Liver (tissue), 9 donors: ENCODE data around the gene HS3ST6. TPM values are rescaled to one million over a fixed set of nuclear protein-coding genes. Genes with fewer than 3 reads are reported as not detected.

Source experiments
- DNase-seq: peaks from one replicate; pipeline ENCODE4 v3.0.0-alpha.2; 2017; ENCODE audit warnings: low spot score
- H3K27ac ChIP-seq, 2 donors: one replicate each; pipeline ENCODE4 v1.7.0; 2013; ENCODE audit warnings: inconsistent platforms in 2 of 2, low read length in 2 of 2, control low read depth in 1 of 2, low read depth in 1 of 2, mild to moderate bottlenecking in 1 of 2
- H3K27me3 ChIP-seq, 4 donors: one replicate each; pipeline versions ENCODE4 v1.6.1 to v1.7.0; 2013; ENCODE audit warnings: low read length in 3 of 4, inconsistent platforms in 1 of 4, mild to moderate bottlenecking in 1 of 4, moderate library complexity in 1 of 4; ENCODE audit not compliant: control insufficient read depth in 4 of 4, insufficient read depth in 4 of 4
- H3K36me3 ChIP-seq, 4 donors: one replicate each; pipeline versions ENCODE4 v1.6.1 to v1.7.0; 2013; ENCODE audit warnings: low read length in 3 of 4, mild to moderate bottlenecking in 3 of 4, low read depth in 1 of 4, moderate library complexity in 1 of 4; ENCODE audit not compliant: control insufficient read depth in 4 of 4, insufficient read depth in 3 of 4
- H3K4me1 ChIP-seq, 4 donors: one replicate each; pipeline versions ENCODE4 v1.6.1 to v1.7.0; 2013; ENCODE audit warnings: low read length in 3 of 4, mild to moderate bottlenecking in 3 of 4, moderate library complexity in 1 of 4; ENCODE audit not compliant: control insufficient read depth in 4 of 4, insufficient read depth in 4 of 4
- H3K4me3 ChIP-seq, 3 donors: one replicate each; pipeline versions ENCODE4 v1.6.1 to v1.7.0; 2013; ENCODE audit warnings: low read length in 3 of 3, control low read depth in 1 of 3, low read depth in 1 of 3, mild to moderate bottlenecking in 1 of 3
- H3K9ac ChIP-seq, 2 donors: one replicate each; pipeline ENCODE4 v1.7.0; 2013; ENCODE audit warnings: low read length in 2 of 2, mild to moderate bottlenecking in 2 of 2, moderate library complexity in 2 of 2, control low read depth in 1 of 2, low read depth in 1 of 2
- H3K9me3 ChIP-seq, 4 donors: one replicate each; pipeline versions ENCODE4 v1.6.1 to v1.7.0; 2013; ENCODE audit warnings: low read length in 3 of 4; ENCODE audit not compliant: control insufficient read depth in 4 of 4
- ATF3 ChIP-seq: IDR thresholded peaks from 2 replicates; pipeline ENCODE4 v1.6.1; 2016; ENCODE audit warnings: antibody characterized with exemption
- EGR1 ChIP-seq, 2 donors: IDR thresholded peaks; 2 replicates each; pipeline ENCODE4 v1.6.1; 2016 to 2018; ENCODE audit warnings: antibody characterized with exemption in 2 of 2, low read depth in 2 of 2
- FOXA1 ChIP-seq: IDR thresholded peaks from 2 replicates; pipeline ENCODE4 v1.6.1; 2016; ENCODE audit warnings: antibody characterized with exemption
- FOXA2 ChIP-seq: IDR thresholded peaks from 2 replicates; pipeline ENCODE4 v1.6.1; 2016; ENCODE audit warnings: antibody characterized with exemption
- GABPA ChIP-seq, 2 donors: IDR thresholded peaks in 1 of 2; conservative IDR thresholded peaks in 1 of 2; 2 replicates each; pipeline ENCODE4 v1.6.1; 2016; ENCODE audit warnings: antibody characterized with exemption in 2 of 2, mild to moderate bottlenecking in 1 of 2, moderate library complexity in 1 of 2
- HNF4A ChIP-seq, 2 donors: conservative IDR thresholded peaks; 2 replicates each; pipeline ENCODE4 v1.6.1; 2016; ENCODE audit warnings: antibody characterized with exemption in 2 of 2, mild to moderate bottlenecking in 2 of 2
- HNF4G ChIP-seq: IDR thresholded peaks from 2 replicates; pipeline ENCODE4 v1.6.1; 2016; ENCODE audit warnings: antibody characterized with exemption
- MAX ChIP-seq: IDR thresholded peaks from 2 replicates; pipeline ENCODE4 v1.6.1; 2016; ENCODE audit warnings: antibody characterized with exemption
- NR2F2 ChIP-seq: IDR thresholded peaks from 2 replicates; pipeline ENCODE4 v1.6.1; 2016; ENCODE audit warnings: antibody characterized with exemption
- RAD21 ChIP-seq, 2 donors: IDR thresholded peaks; 2 replicates each; pipeline ENCODE4 v1.6.1; 2016; ENCODE audit warnings: antibody characterized with exemption in 2 of 2, mild to moderate bottlenecking in 2 of 2
- TAF1 ChIP-seq: conservative IDR thresholded peaks from 2 replicates; pipeline ENCODE4 v1.6.1; 2016; ENCODE audit warnings: antibody characterized with exemption, mild to moderate bottlenecking
- WGBS: extraction: QIAGEN DNeasy Blood & Tissue Kit; methylation state at CpG from one replicate; pipeline ENCODE4 v1.1.7; 2013; 5-methylcytosine and 5-hydroxymethylcytosine counted together
- polyA plus RNA-seq, 2 donors: library from polyadenylated mRNA; stranded (reverse) in 1 of 2; unstranded in 1 of 2; fragments of 200-250 nt in 1 of 2; fragments of >200 nt in 1 of 2; fragmentation: Nextera tagmentation in 1 of 2; extraction: Ambion mirVana in 1 of 2; gene quantifications; one replicate each; pipeline versions ENCODE4 v1.2.1 to v1.2.3, GENCODE V29; 2013 to 2015
- total RNA-seq, 2 donors: library from RNA; depleted of rRNA; stranded (reverse); fragments of >200 nt; gene quantifications; one replicate each; pipeline ENCODE4 v1.2.3, GENCODE V29; 2014
- TF ChIP-seq, protein P1 (sequence below): IDR thresholded peaks from 2 replicates; pipeline ENCODE4 v1.6.1; 2016; ENCODE audit warnings: antibody characterized with exemption, mild to moderate bottlenecking
- TF ChIP-seq, protein P2 (sequence below): IDR thresholded peaks from 2 replicates; pipeline ENCODE4 v1.6.1; 2016; ENCODE audit warnings: antibody characterized with exemption
- donor health status: healthy.
- donor health status: healthy.
- donor health status: healthy.
- donor health status: healthy.
- donor health status: healthy.

HS3ST6 gene
- total and polyA plus RNA-seq, 4 donors: not detected

DNA sequence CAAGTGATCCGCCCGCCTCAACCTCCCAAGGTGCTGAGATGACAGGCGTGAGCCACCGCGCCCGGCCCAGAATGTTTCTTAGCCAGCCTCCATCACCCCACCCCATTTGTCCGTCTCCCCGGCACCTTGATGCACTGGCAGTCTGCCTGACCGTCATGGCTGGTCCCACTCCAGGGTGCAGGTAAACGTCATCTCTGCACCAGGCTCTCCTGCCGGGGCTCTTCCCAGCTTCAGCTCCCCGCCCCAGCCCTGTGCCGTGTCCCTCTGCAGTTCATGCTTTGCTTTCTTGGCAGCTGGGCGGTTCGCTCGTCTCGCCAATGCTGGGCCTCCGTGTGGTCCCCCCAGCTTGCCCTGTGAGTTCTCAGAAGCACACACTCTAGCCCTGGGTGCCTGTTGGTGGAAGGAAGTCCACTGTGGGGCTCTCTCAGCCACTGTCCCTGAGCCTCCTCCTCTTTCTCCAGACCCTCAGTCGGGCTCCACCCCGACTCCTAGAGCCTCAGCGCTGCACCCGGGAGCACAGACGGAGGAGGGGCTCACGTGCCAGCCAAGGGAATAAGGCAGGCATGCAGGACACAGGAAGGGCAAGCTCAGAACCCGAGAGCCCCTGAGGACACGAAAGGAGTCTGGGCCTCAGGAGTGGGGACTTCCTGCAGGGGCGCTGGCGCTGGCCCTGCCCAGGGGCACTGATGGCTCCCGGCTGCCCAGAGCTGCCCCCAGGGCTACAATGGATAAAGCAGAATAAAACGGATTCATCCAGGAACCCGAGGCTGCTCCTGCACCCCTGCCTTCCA, 12.0 kb downstream of the HS3ST6 start:
- no peak for DNase-seq
- Histone ChIP-seq H3K9ac (no peak overlapping the region), H3K4me1 (no peaks in the 10 kb centered on the region), H3K9me3 (no peaks in the 10 kb centered on the region), H3K4me3 (no peak overlapping the region), H3K36me3 (no peaks in the 10 kb centered on the region), H3K27ac (no peak overlapping the region), H3K27me3 (no peaks in the 10 kb centered on the region)
- TF ChIP-seq EGR1 (IDR thresholded peaks at IDR 0.05; ENCODE audit: low read depth in 2 of 2): no peak
- no peak for TF ChIP-seq GABPA (IDR thresholded peaks at IDR 0.05 in 1 of 2, conservative IDR thresholded peaks at IDR 0.05 in 1 of 2)
- no peak for TF ChIP-seq ATF3
- TF ChIP-seq TAF1: no peak
- no peak for TF ChIP-seq FOXA2
- no peak for TF ChIP-seq NR2F2
- no peak for TF ChIP-seq HNF4A (conservative IDR thresholded peaks at IDR 0.05)
- WGBS: 61% methylated on average over 31 of the region's 31 CpGs

DNA sequence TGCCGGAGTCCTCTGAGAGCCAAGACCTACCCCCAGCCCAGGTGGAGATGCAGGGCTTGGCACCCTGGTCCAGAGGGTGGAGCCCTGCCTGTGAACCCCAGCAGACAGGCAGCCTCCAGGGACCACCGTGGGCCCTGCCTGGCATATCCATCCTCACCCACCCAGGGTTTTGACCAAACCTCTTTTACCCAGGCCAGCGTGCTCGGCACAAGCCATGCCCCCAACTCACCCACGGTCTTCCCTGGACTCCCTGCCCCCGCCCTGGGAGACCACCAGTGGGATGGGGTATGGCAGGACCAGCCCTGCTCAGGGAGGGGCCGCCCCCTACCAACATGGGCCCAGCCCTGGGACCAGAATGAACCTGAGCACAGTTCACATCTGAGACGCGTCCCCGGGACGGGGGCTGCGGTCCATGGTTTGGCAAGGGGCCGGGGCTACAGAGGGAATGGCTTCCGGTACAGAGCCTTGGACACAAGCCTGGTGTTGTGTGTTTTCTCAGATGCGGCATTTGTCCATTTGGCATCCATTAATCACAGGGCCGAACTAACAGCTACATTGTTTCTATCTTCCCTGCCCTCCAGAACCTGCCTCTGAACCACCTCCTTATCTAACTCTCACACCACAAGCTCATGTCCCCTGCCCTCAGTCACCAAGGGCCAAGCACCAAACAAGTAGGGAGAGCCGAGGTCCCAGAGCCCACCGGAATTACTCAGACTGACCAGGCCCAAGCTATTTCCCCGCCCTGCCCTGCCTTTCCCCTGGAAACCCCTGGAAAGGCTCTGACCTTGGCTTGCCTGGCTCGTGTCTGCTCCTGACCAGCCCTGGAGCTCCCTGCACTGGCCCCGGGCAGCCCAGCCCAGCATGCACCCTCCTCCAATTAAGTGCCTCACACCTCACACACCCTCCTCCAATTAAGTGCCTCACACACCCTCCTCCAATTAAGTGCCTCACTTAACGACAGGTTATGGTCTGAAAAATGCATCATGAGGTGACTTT, 14.1 kb downstream of the HS3ST6 start:
- DNase-seq: no peak
- H3K27me3 ChIP-seq: no peaks in the 10 kb centered on the region
- H3K36me3 ChIP-seq: no peaks in the 10 kb centered on the region
- H3K4me1 ChIP-seq: peaks cover 0 to 8% (median 4%) of the 10 kb centered on the region in 4 donors
- 85% methylated on average over 22 of the region's 22 CpGs for WGBS
- no peak overlapping the region for H3K9ac ChIP-seq
- H3K9me3 ChIP-seq: no peaks in the 10 kb centered on the region
- TF ChIP-seq NR2F2 (peak; percentile 18), RAD21 (IDR thresholded peaks at IDR 0.05) (no peak)
- H3K27ac ChIP-seq: no peak overlapping the region
- no peak overlapping the region for H3K4me3 ChIP-seq

- Histone ChIP-seq H3K27me3 (no peaks in the 10 kb centered on the region), H3K9me3 (no peaks in the 10 kb centered on the region), H3K36me3 (no peaks in the 10 kb centered on the region), H3K9ac (no peak overlapping the region), H3K4me3 (no peak overlapping the region), H3K4me1 (peaks cover 0 to 8% (median 4%) of the 10 kb centered on the region in 4 donors), H3K27ac (no peak overlapping the region)
- WGBS: 80% methylated on average over 13 of the region's 13 CpGs
- DNase-seq: no peak
- TF ChIP-seq FOXA2: no peak
Observed at GRCh38 chr16:1903220-1903574, 15.0 kb downstream of the HS3ST6 start.

GRCh38 chr16:1902547-1903219, 15.5 kb downstream of the HS3ST6 start:
- no peak overlapping the region for H3K27ac ChIP-seq
- no peaks in the 10 kb centered on the region for H3K9me3 ChIP-seq
- H3K36me3 ChIP-seq: no peaks in the 10 kb centered on the region
- TF ChIP-seq, protein P1, sequence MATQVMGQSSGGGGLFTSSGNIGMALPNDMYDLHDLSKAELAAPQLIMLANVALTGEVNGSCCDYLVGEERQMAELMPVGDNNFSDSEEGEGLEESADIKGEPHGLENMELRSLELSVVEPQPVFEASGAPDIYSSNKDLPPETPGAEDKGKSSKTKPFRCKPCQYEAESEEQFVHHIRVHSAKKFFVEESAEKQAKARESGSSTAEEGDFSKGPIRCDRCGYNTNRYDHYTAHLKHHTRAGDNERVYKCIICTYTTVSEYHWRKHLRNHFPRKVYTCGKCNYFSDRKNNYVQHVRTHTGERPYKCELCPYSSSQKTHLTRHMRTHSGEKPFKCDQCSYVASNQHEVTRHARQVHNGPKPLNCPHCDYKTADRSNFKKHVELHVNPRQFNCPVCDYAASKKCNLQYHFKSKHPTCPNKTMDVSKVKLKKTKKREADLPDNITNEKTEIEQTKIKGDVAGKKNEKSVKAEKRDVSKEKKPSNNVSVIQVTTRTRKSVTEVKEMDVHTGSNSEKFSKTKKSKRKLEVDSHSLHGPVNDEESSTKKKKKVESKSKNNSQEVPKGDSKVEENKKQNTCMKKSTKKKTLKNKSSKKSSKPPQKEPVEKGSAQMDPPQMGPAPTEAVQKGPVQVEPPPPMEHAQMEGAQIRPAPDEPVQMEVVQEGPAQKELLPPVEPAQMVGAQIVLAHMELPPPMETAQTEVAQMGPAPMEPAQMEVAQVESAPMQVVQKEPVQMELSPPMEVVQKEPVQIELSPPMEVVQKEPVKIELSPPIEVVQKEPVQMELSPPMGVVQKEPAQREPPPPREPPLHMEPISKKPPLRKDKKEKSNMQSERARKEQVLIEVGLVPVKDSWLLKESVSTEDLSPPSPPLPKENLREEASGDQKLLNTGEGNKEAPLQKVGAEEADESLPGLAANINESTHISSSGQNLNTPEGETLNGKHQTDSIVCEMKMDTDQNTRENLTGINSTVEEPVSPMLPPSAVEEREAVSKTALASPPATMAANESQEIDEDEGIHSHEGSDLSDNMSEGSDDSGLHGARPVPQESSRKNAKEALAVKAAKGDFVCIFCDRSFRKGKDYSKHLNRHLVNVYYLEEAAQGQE: no peak
- TF ChIP-seq HNF4G (no peak), MAX (no peak), RAD21 (IDR thresholded peaks at IDR 0.05) (no peak), FOXA1 (no peak), EGR1 (IDR thresholded peaks at IDR 0.05; ENCODE audit: low read depth in 2 of 2) (no peak), GABPA (IDR thresholded peaks at IDR 0.05 in 1 of 2, conservative IDR thresholded peaks at IDR 0.05 in 1 of 2) (no peak), NR2F2 (no peak)
- TF ChIP-seq, protein P2, sequence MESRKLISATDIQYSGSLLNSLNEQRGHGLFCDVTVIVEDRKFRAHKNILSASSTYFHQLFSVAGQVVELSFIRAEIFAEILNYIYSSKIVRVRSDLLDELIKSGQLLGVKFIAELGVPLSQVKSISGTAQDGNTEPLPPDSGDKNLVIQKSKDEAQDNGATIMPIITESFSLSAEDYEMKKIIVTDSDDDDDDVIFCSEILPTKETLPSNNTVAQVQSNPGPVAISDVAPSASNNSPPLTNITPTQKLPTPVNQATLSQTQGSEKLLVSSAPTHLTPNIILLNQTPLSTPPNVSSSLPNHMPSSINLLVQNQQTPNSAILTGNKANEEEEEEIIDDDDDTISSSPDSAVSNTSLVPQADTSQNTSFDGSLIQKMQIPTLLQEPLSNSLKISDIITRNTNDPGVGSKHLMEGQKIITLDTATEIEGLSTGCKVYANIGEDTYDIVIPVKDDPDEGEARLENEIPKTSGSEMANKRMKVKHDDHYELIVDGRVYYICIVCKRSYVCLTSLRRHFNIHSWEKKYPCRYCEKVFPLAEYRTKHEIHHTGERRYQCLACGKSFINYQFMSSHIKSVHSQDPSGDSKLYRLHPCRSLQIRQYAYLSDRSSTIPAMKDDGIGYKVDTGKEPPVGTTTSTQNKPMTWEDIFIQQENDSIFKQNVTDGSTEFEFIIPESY: no peak
- no peak for DNase-seq
- H3K4me1 ChIP-seq: peaks cover 0 to 8% (median 4%) of the 10 kb centered on the region in 4 donors
- H3K9ac ChIP-seq: no peak overlapping the region
- WGBS: 89% methylated on average over 20 of the region's 20 CpGs
- no peaks in the 10 kb centered on the region for H3K27me3 ChIP-seq
- H3K4me3 ChIP-seq: no peak overlapping the region
